B cell (primary cell): ENCODE results near the gene GNA15. TPM values are rescaled to one million over a fixed set of nuclear protein-coding genes. Genes with fewer than 3 reads are reported as not detected.

ENCODE experiments used
- ATAC-seq: fragments of 200-7000 bp; cut with Tn5 transposase; one replicate; pipeline ENCODE4 v1.10.0; 2021; ENCODE audit warnings: low read depth, mild to moderate bottlenecking, moderate number of reproducible peaks, moderate library complexity
- CTCF ChIA-PET: fragments of 350-600 bp; sonication (Branson Sonifier 250); formaldehyde crosslinking; loops from one replicate; lab custom pipeline; 2021; ENCODE audit warnings: antibody characterized with exemption, inconsistent platforms; lab: Charles Lee
- POLR2A ChIA-PET: fragments of 350-600 bp; sonication (Branson Sonifier 250); formaldehyde crosslinking; loops from one replicate; lab custom pipeline; 2021; ENCODE audit warnings: antibody characterized with exemption; lab: Charles Lee
- DNase-seq: peaks from one replicate; pipeline ENCODE4 v3.0.0; 2013
- H2AFZ ChIP-seq: 2 replicates; pipeline ENCODE4 v1.6.1; 2012; ENCODE audit warnings: mild to moderate bottlenecking, low read depth, low read length; ENCODE audit not compliant: insufficient read depth, poor library complexity, severe bottlenecking
- H3K27ac ChIP-seq, 2 donors: 1 replicate in 1 of 2; 2 replicates in 1 of 2; pipeline ENCODE4 v1.5.1; 2012 to 2013; ENCODE audit warnings: low read length in 2 of 2, mild to moderate bottlenecking in 2 of 2, moderate library complexity in 1 of 2
- H3K27me3 ChIP-seq, 4 experiments: fragments of 200-600 bp in 1 of 4; sonication (generic) in 1 of 4; replicated peaks in 1 of 4; 1 replicate in 2 of 4; 2 replicates in 2 of 4; pipeline versions ENCODE4 v1.6.1 to v1.7.0; 2013 to 2016; ENCODE audit warnings: low read length in 3 of 4, mild to moderate bottlenecking in 2 of 4, mixed read lengths in 1 of 4, moderate library complexity in 1 of 4; ENCODE audit not compliant: insufficient read depth in 4 of 4, control insufficient read depth in 3 of 4; ENCODE audit errors: control extremely low read depth in 1 of 4
- H3K36me3 ChIP-seq, 2 experiments: replicated peaks in 1 of 2; 1 replicate in 1 of 2; 2 replicates in 1 of 2; pipeline versions ENCODE4 v1.6.1 to v1.7.1; 2013; ENCODE audit warnings: low read length in 1 of 2; ENCODE audit not compliant: insufficient read depth in 2 of 2, control insufficient read depth in 1 of 2; ENCODE audit errors: control extremely low read depth in 1 of 2, extremely low read depth in 1 of 2
- H3K4me1 ChIP-seq, 2 donors: fragments of 200-600 bp in 1 of 2; sonication (generic) in 1 of 2; 1 replicate in 1 of 2; 2 replicates in 1 of 2; pipeline versions ENCODE4 v1.5.1 to v1.6.1; 2013 to 2017; ENCODE audit warnings: low read length in 2 of 2; ENCODE audit not compliant: control insufficient read depth in 2 of 2, insufficient read depth in 2 of 2
- H3K4me2 ChIP-seq: replicated peaks from 2 replicates; pipeline ENCODE3; 2012; ENCODE audit warnings: mild to moderate bottlenecking, low read depth, low read length; ENCODE audit not compliant: poor library complexity, severe bottlenecking
- H3K4me3 ChIP-seq, 5 experiments: fragments of 200-600 bp in 1 of 5; sonication (generic) in 1 of 5; 1 replicate in 3 of 5; 2 replicates in 2 of 5; pipeline versions ENCODE4 v1.5.1 to v1.7.0; 2011 to 2016; ENCODE audit warnings: low read length in 4 of 5, mild to moderate bottlenecking in 4 of 5, low read depth in 2 of 5, control low read depth in 1 of 5, moderate library complexity in 1 of 5; ENCODE audit not compliant: insufficient read depth in 1 of 5; ENCODE audit errors: control extremely low read depth in 1 of 5, extremely low read depth in 1 of 5
- H3K79me2 ChIP-seq: fragments of 200-600 bp; sonication (generic); one replicate; pipeline ENCODE4 v1.6.0; 2016; ENCODE audit warnings: low read length; ENCODE audit not compliant: control insufficient read depth, insufficient read depth
- H3K9ac ChIP-seq: fragments of 200-600 bp; sonication (generic); 2 replicates; pipeline ENCODE4 v1.6.1; 2017; ENCODE audit warnings: mild to moderate bottlenecking, low read length, moderate library complexity
- H3K9me3 ChIP-seq, 3 donors: one replicate each; pipeline versions ENCODE4 v1.6.1 to v1.7.1; 2013; ENCODE audit warnings: low read length in 2 of 3; ENCODE audit not compliant: control insufficient read depth in 2 of 3, insufficient read depth in 1 of 3; ENCODE audit errors: control extremely low read depth in 1 of 3
- H4K20me1 ChIP-seq: 2 replicates; pipeline ENCODE4 v1.6.0; 2012; ENCODE audit warnings: mild to moderate bottlenecking, low read length; ENCODE audit not compliant: insufficient read depth, control insufficient read depth, poor library complexity, severe bottlenecking
- H3K27ac Mint-ChIP-seq: one replicate; pipeline ENCODE4 v1.8.0; 2021; ENCODE audit warnings: mixed read lengths
- H3K27me3 Mint-ChIP-seq: one replicate; pipeline ENCODE4 v1.8.0; 2021; ENCODE audit warnings: mixed read lengths
- H3K4me1 Mint-ChIP-seq: one replicate; pipeline ENCODE4 v1.8.0; 2021; ENCODE audit warnings: mixed read lengths
- H3K4me3 Mint-ChIP-seq: one replicate; pipeline ENCODE4 v1.8.0; 2021; ENCODE audit warnings: mixed read lengths
- H3K9me3 Mint-ChIP-seq: one replicate; pipeline ENCODE4 v1.8.0; 2022; ENCODE audit warnings: mixed read lengths; ENCODE audit not compliant: insufficient read depth
- EZH2 ChIP-seq: IDR thresholded peaks from 2 replicates; pipeline ENCODE4 v1.6.1; 2012; ENCODE audit warnings: borderline replicate concordance, low read depth, mild to moderate bottlenecking, moderate library complexity, low read length; ENCODE audit not compliant: insufficient read depth, poor library complexity, severe bottlenecking
- whole genome bisulfite sequencing: methylation state at CpG from one replicate; pipeline ENCODE4 v1.1.5; 2013; ENCODE audit warnings: missing lambda C conversion rate; ENCODE audit not compliant: insufficient coverage; 5-methylcytosine and 5-hydroxymethylcytosine counted together
- intact Hi-C: fragments of 100-400 bp; cut with micrococcal nuclease; formaldehyde crosslinking; loops from one replicate; pipeline ENCODE4 v1.10.0; 2022
- polyA plus RNA-seq: library from polyadenylated mRNA; depleted of rRNA; stranded (reverse); fragments of >200 nt; gene quantifications from 2 replicates; pipeline ENCODE4 v1.2.3, GENCODE V29; 2012
- total RNA-seq, 2 donors: library from RNA; stranded (reverse); fragments of 120-200 nt in 1 of 2; gene quantifications; 1 replicate in 1 of 2; 2 replicates in 1 of 2; pipeline versions ENCODE4 v1.2.3 to v1.2.4, GENCODE V29; 2013 to 2022
- TF ChIP-seq, protein P1 (sequence below): fragments of 200-600 bp; IDR thresholded peaks from one replicate; pipeline ENCODE4 v1.8.0; 2022; ENCODE audit warnings: antibody characterized with exemption, mild to moderate bottlenecking

Gene GNA15
- total and polyA plus RNA-seq, 2 donors (not counting 1 experiment from before 2014, with no cell fraction given) = 0.37 to 0.52 TPM

- Histone ChIP-seq H3K4me3 (peak overlapping the region; percentile 84 to 99 (median 91)), H2AFZ (peak overlapping the region; percentile 50), H3K79me2 (peaks cover 62% of the 10 kb centered on the region), H3K9me3 (peaks cover 0 to 27% (median 11%) of the 10 kb centered on the region in 3 donors), H3K4me1 (peaks cover 41 to 62% of the 10 kb centered on the region in 2 donors), H4K20me1 (peaks cover 56% of the 10 kb centered on the region), H3K27me3 (no peaks in the 10 kb centered on the region), H3K4me2 (peak overlapping the region; percentile 98), H3K36me3 (peaks cover 0 to 33% of the 10 kb centered on the region in 2 experiments), H3K27ac (peak overlapping the region; percentile 80 to 94), H3K9ac (peak overlapping the region; percentile 77)
- ChIA-PET CTCF (interaction anchor here (1.0 kb wide), 1 partner anchor 9 kb away, joined by 3 read pairs; no protein-coding TSS in a partner anchor), POLR2A (no interaction called here)
- ATAC-seq = peak; percentile 11
- no peak for TF ChIP-seq EZH2
- TF ChIP-seq, protein P1, sequence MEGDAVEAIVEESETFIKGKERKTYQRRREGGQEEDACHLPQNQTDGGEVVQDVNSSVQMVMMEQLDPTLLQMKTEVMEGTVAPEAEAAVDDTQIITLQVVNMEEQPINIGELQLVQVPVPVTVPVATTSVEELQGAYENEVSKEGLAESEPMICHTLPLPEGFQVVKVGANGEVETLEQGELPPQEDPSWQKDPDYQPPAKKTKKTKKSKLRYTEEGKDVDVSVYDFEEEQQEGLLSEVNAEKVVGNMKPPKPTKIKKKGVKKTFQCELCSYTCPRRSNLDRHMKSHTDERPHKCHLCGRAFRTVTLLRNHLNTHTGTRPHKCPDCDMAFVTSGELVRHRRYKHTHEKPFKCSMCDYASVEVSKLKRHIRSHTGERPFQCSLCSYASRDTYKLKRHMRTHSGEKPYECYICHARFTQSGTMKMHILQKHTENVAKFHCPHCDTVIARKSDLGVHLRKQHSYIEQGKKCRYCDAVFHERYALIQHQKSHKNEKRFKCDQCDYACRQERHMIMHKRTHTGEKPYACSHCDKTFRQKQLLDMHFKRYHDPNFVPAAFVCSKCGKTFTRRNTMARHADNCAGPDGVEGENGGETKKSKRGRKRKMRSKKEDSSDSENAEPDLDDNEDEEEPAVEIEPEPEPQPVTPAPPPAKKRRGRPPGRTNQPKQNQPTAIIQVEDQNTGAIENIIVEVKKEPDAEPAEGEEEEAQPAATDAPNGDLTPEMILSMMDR = no peak
- Mint-ChIP-seq H3K27ac (peak overlapping the region; percentile 96), H3K27me3 (no peaks in the 10 kb centered on the region), H3K4me1 (peaks cover 44% of the 10 kb centered on the region), H3K9me3 (no peaks in the 10 kb centered on the region), H3K4me3 (peak overlapping the region; percentile 98)
- no peak for DNase-seq
- intact Hi-C loops = loop anchor here (1.0 to 10.0 kb wide), 2 partner anchors 31 to 886 kb away; partner anchors contain the start of gene ZBTB7A
- WGBS = 0% methylated on average over 52 of the region's 52 CpGs
These were observed 43.3 kb downstream of the GNA15 start for GRCh38 chr19:3178973-3179738.
